Liver (tissue), 3 donors: Measurements from ENCODE around the gene UNKL.

ENCODE experiments used
- EGR1 ChIP-seq, 2 donors: IDR thresholded peaks; 2 replicates each; pipeline ENCODE4 v1.6.1; 2016 to 2018; ENCODE audit warnings: antibody characterized with exemption in 2 of 2, low read depth in 2 of 2
- JUND ChIP-seq, 2 donors: IDR thresholded peaks; 2 replicates each; pipeline ENCODE4 v1.6.1; 2016; ENCODE audit warnings: antibody characterized with exemption in 2 of 2
- YY1 ChIP-seq: IDR thresholded peaks from 2 replicates; pipeline ENCODE4 v1.6.1; 2016; ENCODE audit warnings: antibody characterized with exemption, mild to moderate bottlenecking
- TF ChIP-seq, protein P1 (sequence below): fragments of 150-350 bp; IDR thresholded peaks from 2 replicates; pipeline ENCODE4 v1.5.1; 2017; ENCODE audit warnings: improper control_type of control experiment, low read depth, low read length; ENCODE audit not compliant: missing input control
- TF ChIP-seq, protein P2 (sequence below): IDR thresholded peaks from 2 replicates; pipeline ENCODE4 v1.6.1; 2016; ENCODE audit warnings: antibody characterized with exemption
- donor health status: healthy.
- donor health status: healthy.

DNA sequence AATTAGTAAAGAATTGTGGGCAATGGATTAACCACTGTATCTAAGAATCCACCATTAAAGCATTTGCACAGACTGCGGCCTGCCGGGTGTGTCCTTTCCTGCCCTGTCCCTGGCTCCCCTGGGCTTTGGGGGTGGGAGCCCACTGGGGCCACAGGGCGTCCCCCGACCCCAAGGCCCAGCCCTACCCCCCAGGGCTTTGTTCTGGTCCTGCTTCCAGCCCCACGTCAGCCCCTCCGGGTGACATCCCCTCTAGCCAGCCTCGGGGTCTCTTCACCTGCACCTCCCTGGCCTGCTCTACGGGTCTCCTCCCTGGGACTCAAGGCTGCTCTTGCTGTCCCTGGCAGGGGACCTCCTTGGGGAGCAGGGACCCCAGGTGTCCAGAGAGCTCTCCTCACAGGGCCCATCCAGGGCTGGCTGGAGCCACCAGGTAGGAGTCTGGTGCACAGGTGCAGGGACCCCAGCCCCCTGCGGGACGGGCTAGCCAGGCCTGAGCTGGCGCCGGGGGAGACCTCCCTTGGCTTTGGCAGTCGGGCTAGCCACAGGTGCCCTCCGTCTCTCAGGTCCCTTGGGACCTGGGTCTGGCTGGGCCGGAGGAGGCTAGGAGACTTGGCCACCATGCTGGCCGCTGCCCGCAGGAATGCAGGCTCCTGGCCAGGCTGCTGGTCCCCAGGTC, 87.4 kb downstream of the UNKL start:
- TF ChIP-seq JUND (IDR thresholded peaks at IDR 0.05): no peak
- TF ChIP-seq, protein P1, sequence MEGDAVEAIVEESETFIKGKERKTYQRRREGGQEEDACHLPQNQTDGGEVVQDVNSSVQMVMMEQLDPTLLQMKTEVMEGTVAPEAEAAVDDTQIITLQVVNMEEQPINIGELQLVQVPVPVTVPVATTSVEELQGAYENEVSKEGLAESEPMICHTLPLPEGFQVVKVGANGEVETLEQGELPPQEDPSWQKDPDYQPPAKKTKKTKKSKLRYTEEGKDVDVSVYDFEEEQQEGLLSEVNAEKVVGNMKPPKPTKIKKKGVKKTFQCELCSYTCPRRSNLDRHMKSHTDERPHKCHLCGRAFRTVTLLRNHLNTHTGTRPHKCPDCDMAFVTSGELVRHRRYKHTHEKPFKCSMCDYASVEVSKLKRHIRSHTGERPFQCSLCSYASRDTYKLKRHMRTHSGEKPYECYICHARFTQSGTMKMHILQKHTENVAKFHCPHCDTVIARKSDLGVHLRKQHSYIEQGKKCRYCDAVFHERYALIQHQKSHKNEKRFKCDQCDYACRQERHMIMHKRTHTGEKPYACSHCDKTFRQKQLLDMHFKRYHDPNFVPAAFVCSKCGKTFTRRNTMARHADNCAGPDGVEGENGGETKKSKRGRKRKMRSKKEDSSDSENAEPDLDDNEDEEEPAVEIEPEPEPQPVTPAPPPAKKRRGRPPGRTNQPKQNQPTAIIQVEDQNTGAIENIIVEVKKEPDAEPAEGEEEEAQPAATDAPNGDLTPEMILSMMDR: no peak
- TF ChIP-seq, protein P2, sequence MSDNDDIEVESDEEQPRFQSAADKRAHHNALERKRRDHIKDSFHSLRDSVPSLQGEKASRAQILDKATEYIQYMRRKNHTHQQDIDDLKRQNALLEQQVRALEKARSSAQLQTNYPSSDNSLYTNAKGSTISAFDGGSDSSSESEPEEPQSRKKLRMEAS: no peak
- no peak for TF ChIP-seq EGR1 (IDR thresholded peaks at IDR 0.05; ENCODE audit: low read depth in 2 of 2)
- TF ChIP-seq YY1: no peak
